Measurements from ENCODE around the gene REG4.
A peak's percentile ranks its signal among the peaks of the same experiment; 100 is the strongest.

REG4 gene

GRCh38 chr1:119808491-119808890, 2.8 kb downstream of the REG4 start:
- H3K4me1 ChIP-seq (ENCODE audit: insufficient read depth, low read length, poor library complexity, severe bottlenecking): no peaks in the 10 kb centered on the region
- TF ChIP-seq EZH2phosphoT487 (IDR thresholded peaks at IDR 0.05; ENCODE audit: borderline replicate concordance) (no peak), CTCF (conservative IDR thresholded peaks at IDR 0.05; ENCODE audit: low read length) (no peak)
- no peaks in the 10 kb centered on the region for H3K79me2 ChIP-seq (ENCODE audit: insufficient read depth, low read length)
- 0 out of 2 replicates have a peak overlapping the region, but pooled peaks have one; percentile 18 for H2AFZ ChIP-seq (ENCODE audit: low read length)
- H3K36me3 ChIP-seq (ENCODE audit: insufficient read depth, low read length): no peaks in the 10 kb centered on the region
- no peaks in the 10 kb centered on the region for H3K9me3 ChIP-seq (ENCODE audit: insufficient read depth, low read depth, low read length)
- no peak overlapping the region for H3K9ac ChIP-seq (ENCODE audit: low read depth, low read length, poor library complexity, severe bottlenecking)
- no peak overlapping the region for H3K4me3 ChIP-seq (ENCODE audit: low read length, poor library complexity, severe bottlenecking)
- H3K4me2 ChIP-seq (ENCODE audit: low read depth, low read length, poor library complexity, severe bottlenecking): no peak overlapping the region
- H3F3A ChIP-seq (ENCODE audit: low read depth): no peaks in the 10 kb centered on the region
- no peaks in the 10 kb centered on the region for H3K9me2 ChIP-seq (replicated peaks; ENCODE audit: low read depth, low read length)
- no peaks in the 10 kb centered on the region for H4K20me1 ChIP-seq (ENCODE audit: insufficient read depth, low read length, poor library complexity, severe bottlenecking)
- no peaks in the 10 kb centered on the region for H3K27me3 ChIP-seq (ENCODE audit: insufficient read depth, low read length, poor library complexity, severe bottlenecking)

GRCh38 chr1:119806489-119806888, 4.8 kb downstream of the REG4 start:
- Histone ChIP-seq H3K4me1 (ENCODE audit: insufficient read depth, low read length, poor library complexity, severe bottlenecking) (no peaks in the 10 kb centered on the region), H3F3A (ENCODE audit: low read depth) (no peaks in the 10 kb centered on the region), H3K4me2 (ENCODE audit: low read depth, low read length, poor library complexity, severe bottlenecking) (no peak overlapping the region), H3K27me3 (ENCODE audit: insufficient read depth, low read length, poor library complexity, severe bottlenecking) (no peaks in the 10 kb centered on the region), H3K9me2 (replicated peaks; ENCODE audit: low read depth, low read length) (no peaks in the 10 kb centered on the region), H3K9ac (ENCODE audit: low read depth, low read length, poor library complexity, severe bottlenecking) (no peak overlapping the region), H2AFZ (ENCODE audit: low read length) (no peak overlapping the region), H3K36me3 (ENCODE audit: insufficient read depth, low read length) (no peaks in the 10 kb centered on the region), H3K4me3 (ENCODE audit: low read length, poor library complexity, severe bottlenecking) (no peak overlapping the region), H3K79me2 (ENCODE audit: insufficient read depth, low read length) (no peaks in the 10 kb centered on the region), H4K20me1 (ENCODE audit: insufficient read depth, low read length, poor library complexity, severe bottlenecking) (no peaks in the 10 kb centered on the region), H3K9me3 (ENCODE audit: insufficient read depth, low read depth, low read length) (no peaks in the 10 kb centered on the region)
- TF ChIP-seq CTCF (conservative IDR thresholded peaks at IDR 0.05; ENCODE audit: low read length) (no peak), EZH2phosphoT487 (IDR thresholded peaks at IDR 0.05; ENCODE audit: borderline replicate concordance) (no peak)

GRCh38 chr1:119805746-119806145, 5.5 kb downstream of the REG4 start:
- H3K9me2 ChIP-seq (replicated peaks; ENCODE audit: low read depth, low read length): no peaks in the 10 kb centered on the region
- H3K36me3 ChIP-seq (ENCODE audit: insufficient read depth, low read length): no peaks in the 10 kb centered on the region
- H3K79me2 ChIP-seq (ENCODE audit: insufficient read depth, low read length): no peaks in the 10 kb centered on the region
- H3K4me3 ChIP-seq (ENCODE audit: low read length, poor library complexity, severe bottlenecking): no peak overlapping the region
- H2AFZ ChIP-seq (ENCODE audit: low read length): no peak overlapping the region
- H3K27me3 ChIP-seq (ENCODE audit: insufficient read depth, low read length, poor library complexity, severe bottlenecking): no peaks in the 10 kb centered on the region
- no peaks in the 10 kb centered on the region for H3K9me3 ChIP-seq (ENCODE audit: insufficient read depth, low read depth, low read length)
- no peak overlapping the region for H3K9ac ChIP-seq (ENCODE audit: low read depth, low read length, poor library complexity, severe bottlenecking)
- no peaks in the 10 kb centered on the region for H3K4me1 ChIP-seq (ENCODE audit: insufficient read depth, low read length, poor library complexity, severe bottlenecking)
- H4K20me1 ChIP-seq (ENCODE audit: insufficient read depth, low read length, poor library complexity, severe bottlenecking): no peaks in the 10 kb centered on the region
- no peak overlapping the region for H3K4me2 ChIP-seq (ENCODE audit: low read depth, low read length, poor library complexity, severe bottlenecking)
- no peaks in the 10 kb centered on the region for H3F3A ChIP-seq (ENCODE audit: low read depth)
- TF ChIP-seq CTCF (conservative IDR thresholded peaks at IDR 0.05; ENCODE audit: low read length) (no peak), EZH2phosphoT487 (IDR thresholded peaks at IDR 0.05; ENCODE audit: borderline replicate concordance) (no peak)
